GM21423 (cell line): ENCODE results near the gene GSTM2.

Experiments
- ATAC-seq: cut with Tn5 transposase; IDR thresholded peaks from one replicate; pipeline ENCODE4 v1.9.1; 2021; ENCODE audit warnings: mild to moderate bottlenecking, moderate library complexity; ENCODE audit not compliant: unreplicated experiment

The GSTM2 gene

DNA sequence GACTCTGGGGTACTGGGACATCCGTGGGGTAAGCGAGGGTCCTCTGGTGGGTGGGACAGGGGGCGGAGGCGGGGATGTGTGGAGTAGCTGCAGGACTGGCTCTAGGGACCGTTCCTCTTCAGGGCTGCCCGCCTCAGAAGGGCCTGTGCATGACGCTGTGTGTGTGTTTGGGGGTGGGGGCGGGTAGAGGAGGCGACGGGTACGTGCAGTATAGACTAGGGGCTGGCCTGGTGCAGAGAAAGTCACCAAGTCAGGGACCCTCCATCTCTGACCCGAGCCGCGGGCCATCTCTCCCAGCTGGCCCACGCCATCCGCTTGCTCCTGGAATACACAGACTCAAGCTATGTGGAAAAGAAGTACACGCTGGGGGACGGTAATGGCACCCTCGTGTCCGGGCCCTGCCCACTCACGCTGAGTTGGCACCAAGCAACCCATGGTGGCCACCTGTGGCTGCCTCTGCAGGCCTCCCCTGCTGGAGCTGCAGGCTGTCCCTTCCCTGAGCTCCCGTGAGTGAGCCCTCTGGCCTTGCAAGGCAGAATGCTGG lies 44.5 kb downstream of the GSTM2 start:
- ATAC-seq, result no peak

DNA sequence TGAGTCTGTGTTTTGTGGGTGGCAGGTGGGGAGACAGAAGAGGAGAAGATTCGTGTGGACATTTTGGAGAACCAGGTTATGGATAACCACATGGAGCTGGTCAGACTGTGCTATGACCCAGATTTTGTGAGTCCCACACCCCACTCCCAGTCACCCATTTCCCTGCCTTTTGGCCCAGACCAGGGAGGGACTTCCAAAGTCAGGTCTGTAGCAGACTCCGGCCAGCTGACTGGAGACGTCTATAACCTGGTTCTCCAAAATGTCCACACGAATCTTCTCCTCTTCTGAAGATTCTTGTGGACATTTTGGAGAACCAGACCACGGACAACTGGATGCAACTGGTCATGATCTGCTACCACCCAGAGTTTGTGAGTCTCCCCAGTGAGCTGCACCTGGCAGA lies 45.8 kb downstream of the GSTM2 start:
- no peak for ATAC-seq

DNA sequence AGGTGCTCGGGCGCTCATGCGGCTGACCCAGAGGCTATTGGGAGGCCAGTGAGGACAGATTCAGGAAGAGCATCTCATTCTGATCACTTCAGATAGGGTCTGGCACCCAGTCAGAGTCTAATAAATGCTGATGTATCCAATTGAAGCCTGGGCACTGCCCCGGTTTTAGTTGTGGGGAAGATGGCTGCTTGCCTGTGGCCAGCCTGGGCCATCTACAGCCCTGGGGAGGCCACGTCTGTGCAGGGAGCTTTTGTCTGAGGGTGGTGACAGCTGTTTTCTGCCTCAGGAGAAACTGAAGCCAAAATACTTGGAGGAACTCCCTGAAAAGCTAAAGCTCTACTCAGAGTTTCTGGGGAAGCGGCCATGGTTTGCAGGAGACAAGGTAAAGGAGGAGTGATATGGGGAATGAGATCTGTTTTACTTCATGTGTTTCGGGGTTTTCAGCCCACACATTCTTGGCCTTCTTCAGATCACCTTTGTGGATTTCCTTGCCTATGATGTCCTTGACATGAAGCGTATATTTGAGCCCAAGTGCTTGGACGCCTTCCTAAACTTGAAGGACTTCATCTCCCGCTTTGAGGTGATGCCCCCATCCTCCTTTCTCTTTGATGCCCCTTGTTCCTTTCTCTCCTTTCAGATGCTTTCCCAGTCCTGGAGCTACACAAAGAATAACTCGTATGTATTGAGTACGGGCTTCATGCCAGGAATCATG lies 47.0 kb downstream of the GSTM2 start:
- no peak for ATAC-seq

DNA sequence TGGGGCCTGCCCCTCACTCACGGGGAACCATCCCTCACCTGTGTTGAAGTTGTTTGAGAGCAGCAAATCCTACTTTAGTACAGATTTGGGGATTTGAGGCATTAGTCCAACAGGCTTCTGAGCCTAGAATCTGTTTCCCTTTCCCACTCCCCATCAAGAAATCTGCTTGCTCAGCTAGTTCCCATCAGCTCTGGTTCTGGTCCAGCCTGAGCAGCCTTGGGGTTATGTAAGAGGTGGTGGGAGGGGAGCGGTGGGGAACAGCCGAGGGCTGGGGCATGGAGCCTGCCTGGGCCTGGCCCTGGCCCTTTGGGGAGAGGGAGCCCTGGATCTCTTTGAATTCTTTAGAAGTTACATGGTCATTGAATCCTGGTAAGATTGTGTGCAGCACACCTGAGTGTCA lies 48.3 kb downstream of the GSTM2 start:
- no peak for ATAC-seq

DNA sequence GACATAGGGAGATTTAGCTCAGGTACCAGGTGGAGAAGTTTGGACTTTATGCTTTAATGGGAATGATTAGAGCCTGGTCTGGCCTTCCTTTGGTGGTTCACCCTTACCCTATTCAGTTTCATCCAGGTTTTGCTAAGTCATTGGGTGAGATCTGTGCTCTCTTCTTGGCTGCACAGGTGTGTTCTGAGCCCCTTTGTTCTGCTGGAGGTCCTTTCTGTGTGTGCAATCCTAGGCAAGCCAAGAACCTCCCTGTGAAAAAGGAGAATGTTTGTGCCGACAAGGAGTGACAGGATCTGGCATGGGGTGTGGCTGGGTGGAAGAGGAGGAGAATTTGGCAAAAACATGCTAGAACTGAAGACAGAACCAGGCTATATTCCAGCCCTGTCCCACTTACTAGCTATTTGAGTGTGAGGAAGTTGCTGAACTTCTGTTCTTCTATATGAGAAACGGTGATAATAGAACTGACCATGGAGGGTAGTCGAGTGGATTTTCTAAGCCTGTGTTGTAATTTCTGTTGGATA lies 48.8 kb downstream of the GSTM2 start:
- no peak for ATAC-seq

DNA sequence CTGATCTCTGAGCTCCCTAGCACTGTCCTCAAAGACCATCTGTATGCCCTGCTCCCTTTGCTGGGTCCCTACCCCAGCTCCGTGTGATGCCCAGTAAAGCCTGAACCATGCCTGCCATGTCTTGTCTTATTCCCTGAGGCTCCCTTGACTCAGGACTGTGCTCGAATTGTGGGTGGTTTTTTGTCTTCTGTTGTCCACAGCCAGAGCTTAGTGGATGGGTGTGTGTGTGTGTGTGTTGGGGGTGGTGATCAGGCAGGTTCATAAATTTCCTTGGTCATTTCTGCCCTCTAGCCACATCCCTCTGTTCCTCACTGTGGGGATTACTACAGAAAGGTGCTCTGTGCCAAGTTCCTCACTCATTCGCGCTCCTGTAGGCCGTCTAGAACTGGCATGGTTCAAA lies 49.9 kb downstream of the GSTM2 start:
- no peak for ATAC-seq

DNA sequence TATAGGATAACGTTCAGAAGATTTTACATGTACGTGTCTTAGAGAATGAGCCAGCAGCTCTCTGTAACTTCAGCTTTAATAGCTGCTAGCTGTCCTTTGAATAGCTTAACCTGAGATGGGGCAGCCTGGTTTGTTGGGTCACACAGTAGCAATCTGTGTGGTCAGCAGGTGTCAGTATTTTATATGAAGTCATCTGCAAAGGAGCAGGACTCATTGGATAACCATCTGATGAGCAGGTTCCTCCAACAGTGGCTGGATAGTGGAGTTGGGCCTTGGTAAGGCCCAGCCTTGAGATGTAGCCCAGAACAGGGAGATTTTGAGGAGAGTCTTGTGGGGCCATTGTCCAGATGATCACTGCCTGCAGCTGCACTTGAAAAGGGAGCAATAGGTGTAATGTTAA lies 50.6 kb downstream of the GSTM2 start:
- ATAC-seq, result no peak

DNA sequence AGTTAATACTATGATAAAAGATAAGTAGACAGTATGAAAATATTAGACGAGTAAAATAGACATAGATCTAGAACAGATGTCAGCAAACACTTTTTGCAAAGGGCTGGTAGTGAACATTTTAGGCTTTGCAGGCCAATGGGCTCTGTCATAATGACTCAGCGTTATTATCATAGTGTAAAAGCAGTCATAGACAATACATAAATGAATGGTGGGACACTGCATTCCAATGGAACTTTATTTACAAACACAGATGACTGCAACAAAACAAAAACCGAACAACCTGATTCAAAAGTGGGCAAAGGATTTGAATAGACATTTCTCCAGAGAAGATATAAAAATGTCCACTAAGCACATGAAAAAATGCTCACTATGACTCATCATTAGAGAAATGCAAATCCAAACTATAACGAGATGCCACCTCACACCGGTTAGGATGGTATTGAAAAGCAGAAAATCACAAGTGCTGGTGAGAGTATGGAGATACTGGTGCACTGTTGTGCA lies 51.5 kb downstream of the GSTM2 start:
- no peak for ATAC-seq

DNA sequence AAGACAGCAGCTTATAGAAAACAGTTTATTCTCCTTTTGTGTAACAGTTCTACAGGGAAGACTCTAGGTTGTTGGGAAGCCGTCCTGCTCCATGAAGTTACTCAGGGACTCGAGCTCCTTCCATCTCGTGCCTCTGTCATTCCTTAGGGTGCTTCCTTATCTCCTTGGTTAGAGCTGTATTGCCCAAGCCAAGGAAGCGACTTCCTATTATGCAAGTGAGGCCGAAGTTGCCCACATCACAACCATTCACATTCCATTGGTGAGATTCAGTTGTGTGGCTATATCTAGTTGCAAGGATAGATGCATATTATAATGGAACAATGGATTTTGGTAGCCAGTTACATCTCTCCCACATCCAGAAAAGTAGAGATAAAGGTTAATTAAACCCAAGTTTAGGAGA lies 53.2 kb downstream of the GSTM2 start:
- ATAC-seq, result no peak

DNA sequence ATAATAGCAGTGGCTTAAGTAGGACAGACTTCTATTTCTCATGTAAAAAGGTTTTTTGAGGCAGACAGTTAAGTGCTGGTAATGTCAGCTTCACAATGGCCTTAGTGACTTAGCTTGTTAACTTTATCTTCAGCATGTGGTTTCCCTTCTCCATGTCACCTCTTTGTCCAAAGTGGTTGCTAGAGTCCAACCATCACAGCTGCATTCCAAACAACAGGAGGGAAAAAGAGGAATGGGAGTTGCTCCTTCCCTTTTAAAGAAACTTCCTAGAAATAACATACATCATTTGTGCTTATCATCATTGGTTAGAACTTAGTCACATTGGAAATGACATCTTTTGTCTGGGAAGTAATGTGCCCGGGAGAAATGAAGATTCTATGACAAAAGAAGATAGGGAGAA lies 54.1 kb downstream of the GSTM2 start:
- no peak for ATAC-seq

DNA sequence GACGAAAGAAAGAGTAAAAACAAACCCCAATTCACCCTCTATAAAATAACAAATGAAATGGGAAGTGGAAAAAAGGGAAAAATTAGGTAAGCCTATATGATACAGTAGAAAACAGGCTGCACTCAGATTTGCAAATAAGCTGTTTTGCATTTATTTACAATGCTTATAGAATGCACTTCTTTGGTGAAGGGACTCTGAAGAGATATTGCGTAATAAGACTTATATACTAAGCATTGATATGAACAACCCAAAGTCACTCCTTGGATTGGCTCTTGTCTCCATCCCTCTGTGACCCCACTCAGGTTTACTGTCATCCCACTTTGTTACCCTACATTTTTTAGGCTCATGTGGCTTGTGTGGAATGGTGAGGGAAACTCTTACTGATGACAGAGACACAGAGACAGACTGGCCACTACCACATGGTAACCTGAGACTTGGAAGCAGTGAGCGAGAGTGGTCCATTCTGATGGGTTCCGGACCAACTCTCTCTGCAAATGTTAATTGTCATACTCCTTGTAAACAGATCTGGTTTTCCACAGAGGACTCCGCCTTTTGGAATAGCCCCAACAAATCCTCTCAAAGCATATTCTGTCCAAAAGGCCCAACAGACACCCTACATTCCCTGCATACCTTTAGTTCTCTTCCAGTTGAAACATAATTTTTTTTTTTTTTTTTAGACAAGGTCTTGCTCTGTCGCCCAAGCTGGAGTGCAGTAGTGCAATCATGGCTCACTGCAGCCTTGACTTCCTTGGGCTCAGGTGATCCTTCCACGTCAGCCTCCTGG lies 55.2 kb downstream of the GSTM2 start:
- no peak for ATAC-seq
